A673 (cell line): ENCODE measurements around the gene YTHDF1. TPM values are rescaled to one million over a fixed set of nuclear protein-coding genes. Genes with fewer than 3 reads are reported as not detected.

Experiments used
- BruUV-seq: library from RNA; stranded (reverse); fragments of 400-500 nt; replicated peaks from 2 replicates; lab custom pipeline; 2021; lab: Mats Ljungman, UMichigan
- CTCF ChIA-PET: fragments of 300-600 bp; sonication (Branson Sonifier 250); formaldehyde crosslinking; loops from one replicate; lab custom pipeline; 2022; ENCODE audit warnings: antibody characterized with exemption; lab: Charles Lee
- POLR2A ChIA-PET: fragments of 300-600 bp; sonication (Branson Sonifier 250); formaldehyde crosslinking; loops from one replicate; lab custom pipeline; 2022; ENCODE audit warnings: antibody characterized with exemption; ENCODE audit not compliant: low non-redundant PET; lab: Charles Lee
- DNase-seq: peaks from one replicate; pipeline ENCODE4 v3.0.0-alpha.2; 2015; ENCODE audit warnings: low spot score
- H3K27ac ChIP-seq: fragments of 200-600 bp; sonication (generic); 2 replicates; pipeline ENCODE4 v1.5.1; 2016; ENCODE audit warnings: mixed run types, low read depth, mild to moderate bottlenecking, mixed read lengths, antibody characterized with exemption, low read length; ENCODE audit not compliant: poor library complexity, severe bottlenecking
- H3K27me3 ChIP-seq: fragments of 200-600 bp; sonication (generic); replicated peaks from 2 replicates; pipeline ENCODE4 v1.6.1; 2017; ENCODE audit warnings: mixed run types, low read depth, mild to moderate bottlenecking, mixed read lengths, antibody characterized with exemption, low read length; ENCODE audit not compliant: insufficient read depth, poor library complexity
- H3K36me3 ChIP-seq: fragments of 200-600 bp; sonication (generic); 2 replicates; pipeline ENCODE4 v1.6.1; 2016; ENCODE audit warnings: mixed run types, mild to moderate bottlenecking, mixed read lengths, antibody characterized with exemption, low read length; ENCODE audit not compliant: insufficient read depth, poor library complexity, severe bottlenecking
- H3K4me1 ChIP-seq: fragments of 200-600 bp; sonication (generic); 2 replicates; pipeline ENCODE4 v1.6.1; 2017; ENCODE audit warnings: mixed run types, mild to moderate bottlenecking, mixed read lengths, antibody characterized with exemption, low read length; ENCODE audit not compliant: insufficient read depth, poor library complexity, severe bottlenecking
- H3K4me3 ChIP-seq: fragments of 200-600 bp; sonication (generic); 2 replicates; pipeline ENCODE4 v1.5.1; 2016; ENCODE audit warnings: low read depth, mixed run types, mild to moderate bottlenecking, mixed read lengths, low read length; ENCODE audit not compliant: poor library complexity, severe bottlenecking
- H3K9me3 ChIP-seq: fragments of 200-600 bp; sonication (generic); 2 replicates; pipeline ENCODE4 v1.6.1; 2016; ENCODE audit warnings: mixed run types, low read depth, mild to moderate bottlenecking, mixed read lengths, antibody characterized with exemption, low read length; ENCODE audit not compliant: poor library complexity, severe bottlenecking
- EZH2 ChIP-seq: fragments of 200-600 bp; sonication (generic); IDR thresholded peaks from 2 replicates; pipeline ENCODE4 v1.6.1; 2017; ENCODE audit warnings: borderline replicate concordance, low read depth, mild to moderate bottlenecking, mixed read lengths, antibody characterized with exemption, low read length; ENCODE audit not compliant: poor library complexity, severe bottlenecking
- intact Hi-C: fragments of 100-400 bp; cut with micrococcal nuclease; formaldehyde crosslinking; loops from one replicate; pipeline ENCODE4 v1.10.0; 2022; ENCODE audit not compliant: unreplicated experiment
- microRNA-seq: library from miRNA; unstranded; fragments of <30 nt; microRNA quantifications from one replicate; pipeline ENCODE4 v1.2.0, GENCODE V29; 2021
- total RNA-seq: library from RNA; stranded (reverse); gene quantifications from 2 replicates; pipeline ENCODE4 v1.2.3, GENCODE V29; 2021

Gene YTHDF1
- total RNA-seq, 1 experiment from 2014 or later, result 52.4 TPM

GRCh38 chr20:63147532-63147931 is 68.4 kb downstream of the YTHDF1 start:
- Histone ChIP-seq H3K4me1 (no peaks in the 10 kb centered on the region), H3K27me3 (peaks cover 78% of the 10 kb centered on the region), H3K9me3 (peaks cover 16% of the 10 kb centered on the region), H3K4me3 (no peak overlapping the region), H3K27ac (no peak overlapping the region), H3K36me3 (no peaks in the 10 kb centered on the region)
- no peak for TF ChIP-seq EZH2
- BruUV-seq, result no TSS peak
- no peak for DNase-seq
- intact Hi-C loops, result no loop called here
- ChIA-PET POLR2A (no interaction called here), CTCF (no interaction called here)

Small RNA genes lying within 50 kb of the gene (microRNA-seq; reads per million reads assigned to microRNA genes)
- gene MIR124-3, result not detected
- gene MIR3196, result not detected

Other genes starting within 250 kb of the YTHDF1 start
- gene BHLHE23, start 209.2 kb downstream of the YTHDF1 start, total RNA-seq, result not detected in 2 replicates
- not detected in 2 replicates for gene BIRC7, start 19.8 kb upstream of the YTHDF1 start, total RNA-seq
- not detected in 2 replicates for gene NKAIN4, start 38.3 kb upstream of the YTHDF1 start, total RNA-seq
- 90.4 and 101 TPM in 2 replicates for gene ARFGAP1, start 56.7 kb upstream of the YTHDF1 start, total RNA-seq
- gene COL20A1, start 77.1 kb upstream of the YTHDF1 start, total RNA-seq, result not detected in 2 replicates
- 0.26 and 1.6 TPM in 2 replicates for gene CHRNA4, start 145.2 kb upstream of the YTHDF1 start, total RNA-seq